ENCODE results near the gene SYT9.

Gene SYT9

GRCh38 chr11:7494086-7494745 is 242.5 kb downstream of the SYT9 start:
- H3K27me3 ChIP-seq (ENCODE audit: control insufficient read depth, low read length), result no peaks in the 10 kb centered on the region
- H3F3A ChIP-seq (ENCODE audit: control insufficient read depth, insufficient read depth), result no peaks in the 10 kb centered on the region
- no peaks in the 10 kb centered on the region for H3K79me2 ChIP-seq (ENCODE audit: control insufficient read depth, low read length)
- no peak overlapping the region for H3K4me3 ChIP-seq (ENCODE audit: low read length)
- H3K9me3 ChIP-seq (ENCODE audit: control insufficient read depth, insufficient read depth, low read length), result no peaks in the 10 kb centered on the region
- H3K4me2 ChIP-seq (ENCODE audit: low read length), result no peak overlapping the region
- H3K9me2 ChIP-seq (replicated peaks; ENCODE audit: control insufficient read depth, low read length), result no peaks in the 10 kb centered on the region
- no peaks in the 10 kb centered on the region for H4K20me1 ChIP-seq (ENCODE audit: control insufficient read depth, insufficient read depth, low read depth, low read length)
- H3K4me1 ChIP-seq (ENCODE audit: control insufficient read depth, low read length), result peaks cover 29% of the 10 kb centered on the region
- TF ChIP-seq, protein P1, sequence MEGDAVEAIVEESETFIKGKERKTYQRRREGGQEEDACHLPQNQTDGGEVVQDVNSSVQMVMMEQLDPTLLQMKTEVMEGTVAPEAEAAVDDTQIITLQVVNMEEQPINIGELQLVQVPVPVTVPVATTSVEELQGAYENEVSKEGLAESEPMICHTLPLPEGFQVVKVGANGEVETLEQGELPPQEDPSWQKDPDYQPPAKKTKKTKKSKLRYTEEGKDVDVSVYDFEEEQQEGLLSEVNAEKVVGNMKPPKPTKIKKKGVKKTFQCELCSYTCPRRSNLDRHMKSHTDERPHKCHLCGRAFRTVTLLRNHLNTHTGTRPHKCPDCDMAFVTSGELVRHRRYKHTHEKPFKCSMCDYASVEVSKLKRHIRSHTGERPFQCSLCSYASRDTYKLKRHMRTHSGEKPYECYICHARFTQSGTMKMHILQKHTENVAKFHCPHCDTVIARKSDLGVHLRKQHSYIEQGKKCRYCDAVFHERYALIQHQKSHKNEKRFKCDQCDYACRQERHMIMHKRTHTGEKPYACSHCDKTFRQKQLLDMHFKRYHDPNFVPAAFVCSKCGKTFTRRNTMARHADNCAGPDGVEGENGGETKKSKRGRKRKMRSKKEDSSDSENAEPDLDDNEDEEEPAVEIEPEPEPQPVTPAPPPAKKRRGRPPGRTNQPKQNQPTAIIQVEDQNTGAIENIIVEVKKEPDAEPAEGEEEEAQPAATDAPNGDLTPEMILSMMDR (IDR thresholded peaks at IDR 0.05; ENCODE audit: low read depth, low read length, poor library complexity, severe bottlenecking), result no peak
- no peak for TF ChIP-seq EZH2phosphoT487 (IDR thresholded peaks at IDR 0.05; ENCODE audit: borderline replicate concordance, low read length)
- H3K27ac ChIP-seq (ENCODE audit: low read depth, low read length), result no peak overlapping the region
- H3K36me3 ChIP-seq (ENCODE audit: control insufficient read depth, low read length), result no peaks in the 10 kb centered on the region

GRCh38 chr11:7495882-7496551 is 244.3 kb downstream of the SYT9 start:
- Histone ChIP-seq H3K9me2 (replicated peaks; ENCODE audit: control insufficient read depth, low read length) (no peaks in the 10 kb centered on the region), H3K9me3 (ENCODE audit: control insufficient read depth, insufficient read depth, low read length) (no peaks in the 10 kb centered on the region), H3K36me3 (ENCODE audit: control insufficient read depth, low read length) (no peaks in the 10 kb centered on the region), H3K27ac (ENCODE audit: low read depth, low read length) (peak overlapping the region; percentile 33), H3K4me1 (ENCODE audit: control insufficient read depth, low read length) (peaks cover 29% of the 10 kb centered on the region), H3K4me2 (ENCODE audit: low read length) (peak overlapping the region; percentile 45), H3K79me2 (ENCODE audit: control insufficient read depth, low read length) (no peaks in the 10 kb centered on the region), H3F3A (ENCODE audit: control insufficient read depth, insufficient read depth) (no peaks in the 10 kb centered on the region), H3K27me3 (ENCODE audit: control insufficient read depth, low read length) (no peaks in the 10 kb centered on the region), H3K4me3 (ENCODE audit: low read length) (no peak overlapping the region), H4K20me1 (ENCODE audit: control insufficient read depth, insufficient read depth, low read depth, low read length) (no peaks in the 10 kb centered on the region)
- TF ChIP-seq EZH2phosphoT487 (IDR thresholded peaks at IDR 0.05; ENCODE audit: borderline replicate concordance, low read length), result no peak
- TF ChIP-seq, protein P1 (IDR thresholded peaks at IDR 0.05; ENCODE audit: low read depth, low read length, poor library complexity, severe bottlenecking), result no peak

DNA sequence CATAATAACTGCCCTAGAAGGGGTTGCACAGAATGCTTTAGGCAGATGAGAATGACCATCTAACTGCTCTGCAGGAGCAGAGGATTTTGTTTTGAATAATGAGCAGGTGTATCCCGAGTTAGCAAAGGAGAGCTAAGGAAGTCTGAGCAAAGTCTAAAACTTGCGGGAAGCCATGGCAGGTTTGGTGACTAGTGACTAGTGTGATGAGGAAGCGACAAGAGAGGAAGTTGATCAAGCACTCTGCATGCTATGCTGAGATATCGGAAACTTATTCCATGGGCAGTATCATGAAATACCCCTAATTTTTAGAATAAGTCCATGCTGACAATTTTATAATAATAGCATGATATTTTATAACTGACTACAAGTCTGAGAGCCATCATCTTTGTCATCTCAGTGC is 246.5 kb downstream of the SYT9 start:
- Histone ChIP-seq H3F3A (ENCODE audit: control insufficient read depth, insufficient read depth) (no peaks in the 10 kb centered on the region), H3K27me3 (ENCODE audit: control insufficient read depth, low read length) (no peaks in the 10 kb centered on the region), H4K20me1 (ENCODE audit: control insufficient read depth, insufficient read depth, low read depth, low read length) (no peaks in the 10 kb centered on the region), H3K4me3 (ENCODE audit: low read length) (no peak overlapping the region), H3K9me3 (ENCODE audit: control insufficient read depth, insufficient read depth, low read length) (no peaks in the 10 kb centered on the region), H3K36me3 (ENCODE audit: control insufficient read depth, low read length) (no peaks in the 10 kb centered on the region), H3K79me2 (ENCODE audit: control insufficient read depth, low read length) (no peaks in the 10 kb centered on the region), H3K27ac (ENCODE audit: low read depth, low read length) (no peak overlapping the region), H3K9me2 (replicated peaks; ENCODE audit: control insufficient read depth, low read length) (no peaks in the 10 kb centered on the region), H3K4me1 (ENCODE audit: control insufficient read depth, low read length) (peaks cover 24% of the 10 kb centered on the region), H3K4me2 (ENCODE audit: low read length) (no peak overlapping the region)
- TF ChIP-seq, protein P1 (IDR thresholded peaks at IDR 0.05; ENCODE audit: low read depth, low read length, poor library complexity, severe bottlenecking), result no peak
- no peak for TF ChIP-seq EZH2phosphoT487 (IDR thresholded peaks at IDR 0.05; ENCODE audit: borderline replicate concordance, low read length)
